Keratinocyte (primary cell): Measurements from ENCODE around the gene CLDN20. TPM values are rescaled to one million over a fixed set of nuclear protein-coding genes. Genes with fewer than 3 reads are reported as not detected.

Experiments used
- DNase-seq: peaks from one replicate; pipeline ENCODE4 v3.0.0-alpha.2; 2011; ENCODE audit warnings: low read depth, missing footprints, low spot score
- FAIRE-seq: peaks from 2 replicates; lab custom pipeline; 2011; peaks lifted over from hg19 to GRCh38; lab: Jason Lieb, UNC
- H2AFZ ChIP-seq: 2 replicates; pipeline ENCODE4 v1.6.0; 2012; ENCODE audit warnings: low read length, control low read depth, inconsistent platforms; ENCODE audit not compliant: control insufficient read depth
- H3K27ac ChIP-seq: 2 replicates; pipeline ENCODE4 v1.5.1; 2011; ENCODE audit warnings: low read length; ENCODE audit not compliant: control insufficient read depth, insufficient read depth
- H3K27me3 ChIP-seq: 3 replicates; pipeline ENCODE4 v1.6.0; 2011; ENCODE audit warnings: low read length; ENCODE audit not compliant: control insufficient read depth, insufficient read depth; ENCODE audit errors: extremely low read depth
- H3K36me3 ChIP-seq, 2 experiments: 2 replicates in 1 of 2; 3 replicates in 1 of 2; pipeline ENCODE4 v1.5.1; 2011; ENCODE audit warnings: low read length in 2 of 2, mild to moderate bottlenecking in 1 of 2; ENCODE audit not compliant: control insufficient read depth in 2 of 2, insufficient read depth in 2 of 2; ENCODE audit errors: extremely low read depth in 1 of 2
- H3K4me1 ChIP-seq: 3 replicates; pipeline ENCODE4 v1.5.1; 2011; ENCODE audit warnings: low read length; ENCODE audit not compliant: control insufficient read depth, insufficient read depth; ENCODE audit errors: extremely low read depth
- H3K4me2 ChIP-seq: 3 replicates; pipeline ENCODE4 v1.6.0; 2011; ENCODE audit warnings: low read depth, low read length; ENCODE audit not compliant: control insufficient read depth, insufficient read depth; ENCODE audit errors: extremely low read depth
- H3K4me3 ChIP-seq, 3 experiments: fragments of 200-600 bp in 1 of 3; sonication (generic) in 1 of 3; 2 replicates in 2 of 3; 3 replicates in 1 of 3; pipeline ENCODE4 v1.5.1; 2011 to 2016; ENCODE audit warnings: low read length in 3 of 3, mild to moderate bottlenecking in 3 of 3, control low read depth in 2 of 3, inconsistent platforms in 1 of 3, low read depth in 1 of 3, mixed read lengths in 1 of 3, mixed run types in 1 of 3, moderate library complexity in 1 of 3; ENCODE audit not compliant: control insufficient read depth in 2 of 3, insufficient read depth in 2 of 3; ENCODE audit errors: extremely low read depth in 1 of 3
- H3K79me2 ChIP-seq: 2 replicates; pipeline ENCODE4 v1.6.0; 2012; ENCODE audit warnings: low read length; ENCODE audit not compliant: control insufficient read depth, insufficient read depth
- H3K9ac ChIP-seq: 3 replicates; pipeline ENCODE4 v1.6.0; 2011; ENCODE audit warnings: low read length; ENCODE audit not compliant: control insufficient read depth, insufficient read depth; ENCODE audit errors: extremely low read depth
- H3K9me1 ChIP-seq: 3 replicates; pipeline ENCODE4 v1.6.0; 2011; ENCODE audit warnings: low read length; ENCODE audit not compliant: control insufficient read depth, insufficient read depth; ENCODE audit errors: extremely low read depth
- H3K9me3 ChIP-seq: 2 replicates; pipeline ENCODE4 v1.5.1; 2012; ENCODE audit warnings: low read depth, low read length; ENCODE audit not compliant: control insufficient read depth
- H4K20me1 ChIP-seq: 3 replicates; pipeline ENCODE4 v1.6.0; 2011; ENCODE audit warnings: low read length; ENCODE audit not compliant: control insufficient read depth, insufficient read depth; ENCODE audit errors: extremely low read depth
- CTCF ChIP-seq, 3 experiments: IDR thresholded peaks in 1 of 3; conservative IDR thresholded peaks in 1 of 3; optimal IDR thresholded peaks in 1 of 3; 2 replicates in 2 of 3; 3 replicates in 1 of 3; pipeline versions ENCODE3 to v1.5.1; 2011; ENCODE audit warnings: low read length in 3 of 3, mild to moderate bottlenecking in 3 of 3, moderate library complexity in 2 of 3, control low read depth in 1 of 3, inconsistent platforms in 1 of 3; ENCODE audit not compliant: insufficient read depth in 2 of 3; ENCODE audit errors: extremely low read depth in 1 of 3
- EZH2 ChIP-seq: IDR thresholded peaks from one replicate; pipeline ENCODE4 v1.6.1; 2012; ENCODE audit warnings: inconsistent platforms, mild to moderate bottlenecking, low read length, moderate library complexity
- dilution Hi-C: fragments of 300-500 bp; cut with MboI; formaldehyde crosslinking; loops from one replicate; pipeline ENCODE4 v1.7.0; 2020; ENCODE audit warnings: low sequenced_read_pairs; ENCODE audit not compliant: extremely low pct_ligation_motif_present
- polyA plus RNA-seq, 5 experiments: library from polyadenylated mRNA; depleted of rRNA in 3 of 5; stranded (reverse) in 3 of 5; stranded (forward) in 1 of 5; unstranded in 1 of 5; fragments of >200 nt; gene quantifications; 1 replicate in 1 of 5; 2 replicates in 3 of 5; 3 replicates in 1 of 5; pipeline versions ENCODE4 v1.2.1 to v1.2.3, GENCODE V29; 2011 to 2012; ENCODE audit warnings: missing spikeins in 2 of 5, low read depth in 1 of 5, low replicate concordance in 1 of 5

CLDN20 gene
- polyA plus RNA-seq, 1 donor (not counting 4 experiments of a cell fraction or from before 2014, with no cell fraction given): 0.09 TPM

DNA sequence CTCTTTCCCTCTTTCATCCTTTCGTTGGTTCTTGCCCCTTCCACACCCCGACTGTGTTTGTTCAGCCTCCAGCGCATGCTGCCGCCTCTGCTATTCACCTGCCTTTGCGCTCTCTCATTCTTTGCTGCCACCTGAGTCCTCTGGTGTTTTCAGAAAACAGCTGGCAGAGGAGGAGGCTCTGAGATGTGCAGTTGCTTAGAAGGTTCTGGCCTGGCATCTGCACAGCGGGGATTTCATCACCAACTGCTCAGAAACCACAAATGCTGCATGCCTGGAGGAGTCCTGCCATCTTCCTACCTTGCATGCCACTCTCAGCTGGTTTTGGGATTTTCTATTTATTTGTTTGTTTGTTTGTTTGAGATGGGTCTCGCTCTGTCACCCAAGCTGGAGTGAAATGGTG lies 39.2 kb upstream of the CLDN20 start:
- Histone ChIP-seq H3K9ac (peak overlapping the region; percentile 20), H3K9me1 (no peaks in the 10 kb centered on the region), H4K20me1 (no peaks in the 10 kb centered on the region), H3K36me3 (no peaks in the 10 kb centered on the region), H3K27me3 (no peaks in the 10 kb centered on the region), H3K27ac (peak overlapping the region; percentile 91), H3K4me2 (peak overlapping the region; percentile 70), H3K4me1 (peaks cover 41% of the 10 kb centered on the region), H3K9me3 (no peaks in the 10 kb centered on the region), H3K79me2 (no peaks in the 10 kb centered on the region), H2AFZ (peak overlapping the region; percentile 30), H3K4me3 (no peak overlapping the region)
- peak; percentile 34 for FAIRE-seq
- DNase-seq: no peak
- TF ChIP-seq CTCF (optimal IDR thresholded peaks at IDR 0.05 in 1 of 3, IDR thresholded peaks at IDR 0.05 in 1 of 3, conservative IDR thresholded peaks at IDR 0.05 in 1 of 3; ENCODE audit: extremely low read depth in 1 of 3, insufficient read depth in 2 of 3, low read length in 3 of 3) (no peak), EZH2 (no peak)
- dilution Hi-C loops: no loop called here

GRCh38 chr6:155227046-155227445 lies 36.8 kb upstream of the CLDN20 start:
- dilution Hi-C loops: no loop called here
- H3K27ac ChIP-seq: no peak overlapping the region
- no peaks in the 10 kb centered on the region for H3K9me1 ChIP-seq
- no peak for DNase-seq
- no peak overlapping the region for H3K4me2 ChIP-seq
- H3K27me3 ChIP-seq: no peaks in the 10 kb centered on the region
- H3K9ac ChIP-seq: no peak overlapping the region
- no peaks in the 10 kb centered on the region for H4K20me1 ChIP-seq
- no peaks in the 10 kb centered on the region for H3K9me3 ChIP-seq
- H3K79me2 ChIP-seq: no peaks in the 10 kb centered on the region
- no peak for FAIRE-seq
- TF ChIP-seq CTCF (optimal IDR thresholded peaks at IDR 0.05 in 1 of 3, IDR thresholded peaks at IDR 0.05 in 1 of 3, conservative IDR thresholded peaks at IDR 0.05 in 1 of 3; ENCODE audit: extremely low read depth in 1 of 3, insufficient read depth in 2 of 3, low read length in 3 of 3) (no peak), EZH2 (no peak)
- peaks cover 34% of the 10 kb centered on the region for H3K4me1 ChIP-seq
- H3K4me3 ChIP-seq: no peak overlapping the region
- H2AFZ ChIP-seq: no peak overlapping the region
- H3K36me3 ChIP-seq: no peaks in the 10 kb centered on the region
